Brain pericyte (primary cell): Measurements from ENCODE around the gene TOM1L2.

Experiments
- DNase-seq: peaks from one replicate; pipeline ENCODE4 v3.0.0-alpha.2; 2012; ENCODE audit warnings: low read depth, low spot score

TOM1L2 gene

DNA sequence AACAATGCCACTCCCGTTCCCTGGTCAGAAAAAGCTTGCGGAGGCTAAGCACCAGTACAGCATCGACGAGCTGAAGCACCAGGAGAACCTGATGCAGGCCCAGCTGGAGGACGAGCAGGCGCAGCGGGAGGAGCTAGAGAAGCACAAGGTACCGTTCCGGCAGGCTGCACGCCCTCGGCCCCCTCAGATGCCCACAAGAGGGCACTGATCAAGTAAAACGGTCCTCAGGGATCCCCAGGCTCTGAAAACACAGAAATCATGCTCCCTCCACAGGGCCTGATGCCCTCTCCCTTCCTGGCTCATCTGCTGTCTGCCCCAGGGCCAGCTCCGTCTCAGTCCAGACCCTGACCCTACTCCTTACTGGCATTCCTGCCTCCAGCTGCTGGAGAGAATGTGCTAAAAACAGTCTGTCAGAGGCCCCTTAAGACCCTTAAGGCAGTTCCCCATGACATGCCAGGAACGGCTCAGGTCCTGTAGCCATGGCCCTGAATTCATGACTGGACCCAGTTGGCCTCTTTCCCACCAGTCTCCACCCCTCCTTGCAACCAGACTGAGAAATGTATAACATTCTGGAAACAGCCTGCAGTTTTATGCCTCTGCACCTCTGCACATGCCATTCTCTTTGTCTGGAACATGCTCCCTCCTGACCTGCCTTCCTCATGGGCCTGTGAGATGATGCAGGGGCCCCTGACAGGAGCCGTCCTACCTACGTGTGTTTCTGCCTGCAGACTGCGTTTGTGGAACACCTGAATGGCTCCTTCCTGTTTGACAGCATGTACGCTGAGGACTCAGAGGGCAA, 22.3 kb upstream of the TOM1L2 start:
- DNase-seq: no peak

DNA sequence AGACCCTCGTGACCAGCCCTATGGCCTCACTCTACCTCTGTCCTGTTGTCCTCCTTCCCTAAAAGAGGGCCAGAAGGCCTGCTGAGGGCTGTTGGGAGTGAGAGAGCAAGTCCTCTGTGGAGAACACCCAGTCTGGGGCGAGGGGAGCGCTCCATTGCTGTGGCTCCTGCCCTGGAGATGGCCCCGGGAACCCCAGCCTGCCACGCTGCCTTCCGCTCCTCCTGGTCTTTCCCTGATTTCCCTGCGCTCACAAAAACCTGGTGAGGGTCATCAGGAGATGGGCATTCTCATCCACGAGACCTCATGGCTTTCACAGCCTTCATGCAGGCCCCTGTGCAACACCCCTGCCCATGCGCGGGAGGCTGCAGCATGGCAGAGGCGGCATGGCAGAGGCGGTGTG, 21.7 kb upstream of the TOM1L2 start:
- no peak for DNase-seq

DNA sequence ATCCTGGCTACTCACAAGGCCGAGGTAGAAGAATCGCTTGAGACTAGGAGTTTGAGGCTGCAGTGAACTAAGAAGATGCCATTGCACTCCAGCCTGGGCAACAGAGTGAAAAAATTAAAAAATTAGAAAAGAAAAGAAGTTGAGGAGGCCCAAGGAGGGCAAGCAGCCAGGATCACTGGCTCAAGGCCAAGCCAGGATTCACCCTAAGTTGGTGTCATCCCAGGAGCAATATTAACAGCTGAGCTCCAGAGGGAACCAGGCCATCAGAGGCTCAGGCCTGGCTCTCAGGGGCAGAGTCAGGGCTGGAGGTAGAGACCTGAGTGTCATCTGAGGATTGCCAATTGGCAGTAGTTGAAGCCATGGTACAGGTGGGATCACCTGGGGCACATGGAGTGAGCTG, 21.2 kb upstream of the TOM1L2 start:
- DNase-seq: no peak

DNA sequence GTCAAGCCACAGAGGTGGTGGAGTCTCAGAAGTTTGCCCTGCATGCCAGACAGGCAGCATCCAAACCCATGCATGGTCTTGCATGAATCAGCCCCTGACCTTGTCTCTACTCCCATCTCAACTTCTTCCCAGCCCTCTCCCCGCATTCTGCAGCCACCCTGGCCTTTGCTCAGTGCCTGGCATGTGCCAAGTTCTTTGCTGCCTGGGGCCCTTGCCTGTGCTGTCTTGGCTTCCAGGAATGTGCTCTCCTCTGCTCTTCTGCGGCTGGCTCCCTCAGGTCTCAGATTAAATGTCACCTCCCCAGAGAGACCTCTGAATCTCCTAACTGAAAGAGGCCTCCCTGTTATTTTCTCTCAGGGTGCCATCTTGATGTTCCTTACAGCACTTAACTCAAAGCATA, 18.1 kb upstream of the TOM1L2 start:
- DNase-seq: no peak

GRCh38 chr17:17989618-17990017, 17.4 kb upstream of the TOM1L2 start:
- DNase-seq: no peak

- DNase-seq: no peak
These were observed 16.9 kb upstream of the TOM1L2 start for GRCh38 chr17:17989081-17989480.

GRCh38 chr17:17988427-17988945, 16.3 kb upstream of the TOM1L2 start:
- no peak for DNase-seq

GRCh38 chr17:17987901-17988300, 15.7 kb upstream of the TOM1L2 start:
- DNase-seq: no peak

DNA sequence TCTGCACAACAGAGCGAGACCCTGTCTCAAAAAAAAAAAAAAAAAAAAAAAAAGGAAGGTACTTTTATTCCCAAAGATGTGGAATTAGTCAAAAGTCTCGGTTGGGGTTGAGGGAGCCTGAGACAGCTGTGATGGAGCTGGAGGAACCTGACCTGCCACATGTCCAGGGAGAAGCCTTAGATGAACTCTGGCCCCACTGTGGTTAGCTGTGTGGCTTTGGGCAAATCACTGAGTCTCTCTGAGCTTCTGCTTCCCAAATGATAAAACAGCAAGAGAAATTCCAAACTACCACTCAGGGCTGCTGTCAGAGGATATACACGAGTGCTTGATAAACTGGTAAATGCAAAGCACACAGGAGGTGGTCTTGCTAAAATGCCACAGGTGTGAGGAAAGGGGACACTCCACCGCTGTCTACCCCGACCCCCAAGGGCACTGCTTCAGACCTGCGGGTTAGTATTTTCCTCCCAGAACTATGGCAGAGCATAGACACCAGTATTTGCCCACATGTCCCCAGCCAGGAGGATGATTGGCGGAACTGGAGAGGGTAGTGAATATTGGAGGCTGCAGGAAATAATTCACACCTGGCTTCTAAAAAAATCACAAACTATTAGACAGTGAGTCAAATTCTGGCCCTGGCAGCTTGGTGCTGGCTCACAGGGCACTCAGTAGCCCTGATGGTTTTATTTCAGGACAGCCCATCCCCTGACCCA, 15.1 kb upstream of the TOM1L2 start:
- DNase-seq: no peak

GRCh38 chr17:17985555-17985954, 13.4 kb upstream of the TOM1L2 start:
- no peak for DNase-seq

GRCh38 chr17:17985153-17985552, 13.0 kb upstream of the TOM1L2 start:
- no peak for DNase-seq

- no peak for DNase-seq
These were observed 11.6 kb upstream of the TOM1L2 start for GRCh38 chr17:17983776-17984175.

- DNase-seq: no peak
These were observed 11.2 kb upstream of the TOM1L2 start for GRCh38 chr17:17983376-17983775.

DNA sequence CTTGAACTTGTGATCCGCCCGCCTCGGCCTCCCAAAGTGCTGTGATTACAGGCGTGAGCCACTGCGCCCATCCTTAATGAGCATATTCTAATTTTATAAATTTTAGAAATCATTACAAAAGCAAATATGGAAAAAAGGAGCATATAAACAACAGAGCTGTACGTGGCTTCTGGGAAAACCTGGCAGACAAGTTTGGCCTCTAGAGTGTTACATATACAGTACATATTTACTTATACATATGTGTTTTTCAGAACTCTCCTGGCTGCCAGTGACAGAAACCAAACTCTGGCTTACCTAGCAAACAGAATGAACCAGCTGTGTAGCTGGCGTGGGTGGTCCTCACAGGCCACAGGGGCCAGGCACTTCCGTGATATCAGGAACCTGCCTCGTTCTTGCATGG, 10.6 kb upstream of the TOM1L2 start:
- no peak for DNase-seq

GRCh38 chr17:17981330-17981729, 9.1 kb upstream of the TOM1L2 start:
- DNase-seq: no peak

DNA sequence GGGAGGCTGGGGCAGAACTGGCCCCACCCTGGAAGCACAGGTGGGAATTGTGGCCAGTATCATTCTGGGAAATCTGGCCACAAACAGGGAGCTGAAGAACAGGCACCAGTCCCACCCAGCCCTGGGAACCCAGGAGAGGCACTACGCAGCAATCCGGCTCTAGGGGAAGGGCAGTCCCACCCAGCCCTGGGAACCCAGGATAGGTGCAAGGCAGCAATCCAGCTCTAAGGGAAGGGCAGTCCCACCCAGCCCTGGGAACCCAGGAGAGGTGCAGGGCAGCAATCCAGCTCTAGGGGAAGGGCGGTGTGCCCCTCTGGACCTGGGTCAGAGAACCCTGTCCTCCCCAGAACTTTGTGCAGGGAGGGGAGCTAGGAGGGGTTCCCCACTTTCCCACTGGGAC, 7.6 kb upstream of the TOM1L2 start:
- no peak for DNase-seq

- no peak for DNase-seq
These were observed 6.6 kb upstream of the TOM1L2 start for GRCh38 chr17:17978481-17979424.

- no peak for DNase-seq
These were observed 4.9 kb upstream of the TOM1L2 start for GRCh38 chr17:17976931-17977570.

- DNase-seq: no peak
These were observed 3.2 kb upstream of the TOM1L2 start for GRCh38 chr17:17975436-17975835.

DNA sequence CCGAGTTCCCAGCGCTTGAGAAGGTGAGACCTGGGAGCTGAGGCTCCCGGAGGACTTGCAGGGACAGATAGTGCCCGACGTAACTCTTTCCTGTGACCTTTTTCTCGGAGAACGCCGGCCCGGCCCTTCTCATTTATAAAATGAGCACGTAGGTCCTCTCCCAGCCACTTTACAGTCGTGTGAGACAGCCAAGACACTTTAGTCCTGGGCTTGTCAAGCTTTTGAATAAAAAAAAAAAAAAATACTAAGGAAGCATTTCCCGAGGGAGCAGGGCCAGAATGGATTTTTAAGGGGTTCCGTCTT, 703 bp upstream of the TOM1L2 start:
- DNase-seq: no peak

DNA sequence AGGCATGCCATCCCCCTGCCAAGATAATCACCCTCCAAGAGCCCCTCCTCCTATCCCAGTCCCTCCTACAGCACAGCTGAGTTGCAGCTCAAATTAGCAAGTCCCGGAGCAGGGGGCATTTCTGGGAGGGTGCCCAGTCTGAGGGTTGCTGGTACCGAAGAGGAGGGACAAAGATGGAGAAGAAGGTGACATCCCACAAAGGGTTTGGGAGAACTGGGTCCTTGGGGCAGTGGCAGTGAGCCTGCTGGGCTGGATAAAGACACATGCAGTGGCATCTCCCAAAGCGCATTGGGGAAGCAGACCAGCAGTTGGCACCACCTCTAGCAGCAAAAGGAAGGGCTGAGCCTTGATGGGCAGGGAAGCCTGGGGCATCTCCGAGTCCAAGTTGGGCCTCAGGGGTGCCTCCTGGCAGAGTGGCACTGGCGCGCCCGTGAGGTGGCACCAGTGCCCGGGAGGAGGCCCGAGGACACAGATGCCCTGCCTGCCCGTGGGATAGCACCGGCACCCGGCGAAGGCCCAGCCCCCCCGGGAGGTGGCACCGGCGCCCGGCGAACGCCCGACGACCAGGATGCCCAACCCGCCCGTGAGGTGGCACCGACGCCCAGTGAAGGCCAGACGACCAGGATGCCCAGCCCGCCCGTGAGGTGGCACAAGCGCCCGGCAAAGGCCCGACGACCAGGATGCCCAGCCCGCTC, 622 bp downstream of the TOM1L2 start:
- no peak for DNase-seq
